Measurements from ENCODE around the gene PYGM. TPM values are rescaled to one million over a fixed set of nuclear protein-coding genes. Genes with fewer than 3 reads are reported as not detected.

PYGM gene
- total RNA-seq, 4 donors from 2014 or later = 0.11 to 2.0 (median 0.44) TPM

GRCh38 chr11:64717268-64717578, 42.6 kb downstream of the PYGM start:
- WGBS, 2 donors = 55 to 61% methylated on average over 4 of the region's 4 CpGs
- H3K4me3 ChIP-seq (ENCODE audit: low read depth, poor library complexity, severe bottlenecking) = no peak overlapping the region
- intact Hi-C loops (cut with DNase I; ENCODE audit: low total_unique reads) = no loop called here
- DNase-seq (ENCODE audit: low spot score in 2 of 2) = no peak
- no peak for TF ChIP-seq POLR2A (IDR thresholded peaks at IDR 0.05)
- TF ChIP-seq, protein P1, sequence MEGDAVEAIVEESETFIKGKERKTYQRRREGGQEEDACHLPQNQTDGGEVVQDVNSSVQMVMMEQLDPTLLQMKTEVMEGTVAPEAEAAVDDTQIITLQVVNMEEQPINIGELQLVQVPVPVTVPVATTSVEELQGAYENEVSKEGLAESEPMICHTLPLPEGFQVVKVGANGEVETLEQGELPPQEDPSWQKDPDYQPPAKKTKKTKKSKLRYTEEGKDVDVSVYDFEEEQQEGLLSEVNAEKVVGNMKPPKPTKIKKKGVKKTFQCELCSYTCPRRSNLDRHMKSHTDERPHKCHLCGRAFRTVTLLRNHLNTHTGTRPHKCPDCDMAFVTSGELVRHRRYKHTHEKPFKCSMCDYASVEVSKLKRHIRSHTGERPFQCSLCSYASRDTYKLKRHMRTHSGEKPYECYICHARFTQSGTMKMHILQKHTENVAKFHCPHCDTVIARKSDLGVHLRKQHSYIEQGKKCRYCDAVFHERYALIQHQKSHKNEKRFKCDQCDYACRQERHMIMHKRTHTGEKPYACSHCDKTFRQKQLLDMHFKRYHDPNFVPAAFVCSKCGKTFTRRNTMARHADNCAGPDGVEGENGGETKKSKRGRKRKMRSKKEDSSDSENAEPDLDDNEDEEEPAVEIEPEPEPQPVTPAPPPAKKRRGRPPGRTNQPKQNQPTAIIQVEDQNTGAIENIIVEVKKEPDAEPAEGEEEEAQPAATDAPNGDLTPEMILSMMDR (IDR thresholded peaks at IDR 0.05) = no peak

- intact Hi-C loops (cut with DNase I; ENCODE audit: low total_unique reads) = no loop called here
- DNase-seq (ENCODE audit: low spot score in 2 of 2) = no peak
- H3K4me3 ChIP-seq (ENCODE audit: low read depth, poor library complexity, severe bottlenecking) = no peak overlapping the region
- TF ChIP-seq, protein P1 (IDR thresholded peaks at IDR 0.05) = no peak
- TF ChIP-seq POLR2A (IDR thresholded peaks at IDR 0.05) = no peak
- WGBS, 2 donors = 43 to 48% methylated on average over 20 to 21 of the region's 21 CpGs
Measured at GRCh38 chr11:64716473-64717267, 43.1 kb downstream of the PYGM start.

GRCh38 chr11:64715756-64716472, 43.9 kb downstream of the PYGM start:
- DNase-seq (ENCODE audit: low spot score in 2 of 2) = no peak
- TF ChIP-seq, protein P1 (IDR thresholded peaks at IDR 0.05) = no peak
- no peak for TF ChIP-seq POLR2A (IDR thresholded peaks at IDR 0.05)
- H3K4me3 ChIP-seq (ENCODE audit: low read depth, poor library complexity, severe bottlenecking) = no peak overlapping the region
- 41 to 42% methylated on average over 13 of the region's 13 CpGs for WGBS, 2 donors
- intact Hi-C loops (cut with DNase I; ENCODE audit: low total_unique reads) = no loop called here

GRCh38 chr11:64715110-64715509, 44.7 kb downstream of the PYGM start:
- WGBS, 2 donors = 38 to 51% methylated on average over 5 of the region's 5 CpGs
- TF ChIP-seq POLR2A (IDR thresholded peaks at IDR 0.05) = no peak
- TF ChIP-seq, protein P1 (IDR thresholded peaks at IDR 0.05) = no peak
- intact Hi-C loops (cut with DNase I; ENCODE audit: low total_unique reads) = no loop called here
- no peak for DNase-seq (ENCODE audit: low spot score in 2 of 2)
- H3K4me3 ChIP-seq (ENCODE audit: low read depth, poor library complexity, severe bottlenecking) = no peak overlapping the region

DNA sequence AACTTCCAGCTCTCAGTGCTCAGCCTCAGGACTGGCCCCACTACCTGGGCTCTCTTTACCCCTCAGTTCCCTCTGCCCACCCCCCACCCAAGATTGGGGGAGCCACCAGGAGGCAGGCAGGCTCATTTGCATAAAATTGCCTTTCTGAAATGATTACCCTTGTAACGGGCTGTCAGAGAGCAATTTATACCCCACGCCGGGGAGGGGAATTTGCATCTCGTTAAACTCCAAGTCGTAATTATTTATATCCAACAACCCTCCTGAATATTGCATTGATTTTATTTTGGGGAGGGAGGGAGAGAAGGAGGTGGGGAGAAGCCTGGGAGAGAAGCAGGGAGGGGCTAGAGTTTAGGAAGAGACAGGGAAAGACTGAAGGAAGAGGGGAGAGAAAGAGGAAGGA, 45.1 kb downstream of the PYGM start:
- no peak for DNase-seq (ENCODE audit: low spot score in 2 of 2)
- H3K4me3 ChIP-seq (ENCODE audit: low read depth, poor library complexity, severe bottlenecking) = no peak overlapping the region
- intact Hi-C loops (cut with DNase I; ENCODE audit: low total_unique reads) = no loop called here
- 29 to 56% methylated on average over 5 of the region's 5 CpGs for WGBS, 2 donors
- no peak for TF ChIP-seq POLR2A (IDR thresholded peaks at IDR 0.05)
- TF ChIP-seq, protein P1 (IDR thresholded peaks at IDR 0.05) = no peak

All from lower leg skin (tissue), 4 donors.